Breast epithelium (tissue), 4 donors: Measurements from ENCODE around the gene TMEM161B. TPM values are rescaled to one million over a fixed set of nuclear protein-coding genes. Genes with fewer than 3 reads are reported as not detected.

Experiments used
- DNase-seq, 2 donors: peaks; one replicate each; pipeline ENCODE4 v3.0.0-alpha.2; 2019; ENCODE audit warnings: low spot score in 2 of 2
- H3K27ac ChIP-seq, 2 donors: fragments of 200-600 bp; sonication (generic) in 1 of 2; one replicate each; pipeline ENCODE4 v1.5.1; 2016 to 2019; ENCODE audit warnings: mild to moderate bottlenecking in 1 of 2
- H3K27me3 ChIP-seq, 2 donors: fragments of 200-600 bp; sonication (generic) in 1 of 2; one replicate each; pipeline versions ENCODE4 v1.5.1 to v1.6.0; 2017 to 2019; ENCODE audit warnings: control low read depth in 1 of 2, mild to moderate bottlenecking in 1 of 2
- H3K36me3 ChIP-seq: fragments of 200-600 bp; one replicate; pipeline ENCODE4 v1.5.1; 2019
- H3K4me1 ChIP-seq, 2 donors: fragments of 200-600 bp; sonication (generic); one replicate each; pipeline ENCODE4 v1.5.1; 2016 to 2019; ENCODE audit warnings: control low read depth in 1 of 2
- H3K4me3 ChIP-seq, 3 donors: fragments of 200-600 bp; sonication (generic); 1 replicate in 2 of 3; 2 replicates in 1 of 3; pipeline ENCODE4 v1.5.1; 2016 to 2019; ENCODE audit warnings: mild to moderate bottlenecking in 3 of 3, moderate library complexity in 2 of 3
- H3K9me3 ChIP-seq, 2 donors: fragments of 200-600 bp; sonication (generic) in 1 of 2; one replicate each; pipeline ENCODE4 v1.5.1; 2016 to 2019; ENCODE audit warnings: control low read depth in 1 of 2
- CTCF ChIP-seq, 3 donors: fragments of 450-650 bp; IDR thresholded peaks; one replicate each; pipeline ENCODE4 v1.5.1; 2016 to 2017; ENCODE audit warnings: antibody characterized with exemption in 3 of 3, mild to moderate bottlenecking in 3 of 3, moderate library complexity in 3 of 3
- POLR2A ChIP-seq: fragments of 450-650 bp; IDR thresholded peaks from one replicate; pipeline ENCODE4 v1.6.1; 2016; ENCODE audit warnings: antibody characterized with exemption, mild to moderate bottlenecking, moderate library complexity
- POLR2AphosphoS5 ChIP-seq, 3 donors: sonication (generic); formaldehyde crosslinking; IDR thresholded peaks; one replicate each; pipeline ENCODE4 v1.6.1; 2017; ENCODE audit warnings: antibody characterized with exemption in 3 of 3
- intact Hi-C: fragments of 100-400 bp; cut with DNase I; formaldehyde crosslinking; loops from one replicate; pipeline ENCODE4 v1.15.1; 2023; ENCODE audit warnings: low total_unique reads
- total RNA-seq, 3 donors: library from RNA; depleted of rRNA; stranded (reverse); fragments of >200 nt; gene quantifications; one replicate each; pipeline ENCODE4 v1.1.0, GENCODE V29; 2016

Gene TMEM161B
- total RNA-seq, 3 donors from 2014 or later = 13.1 to 31.8 (median 28.5) TPM

- Histone ChIP-seq H3K9me3 (peaks cover 0 to 3% of the 10 kb centered on the region in 2 donors), H3K4me3 (no peak overlapping the region), H3K27ac (no peak overlapping the region), H3K27me3 (no peaks in the 10 kb centered on the region), H3K4me1 (no peaks in the 10 kb centered on the region), H3K36me3 (peaks cover 5% of the 10 kb centered on the region)
- no peak for DNase-seq
- no peak for TF ChIP-seq CTCF (IDR thresholded peaks at IDR 0.05)
- no peak for TF ChIP-seq POLR2AphosphoS5 (IDR thresholded peaks at IDR 0.05)
- TF ChIP-seq POLR2A = no peak
- intact Hi-C loops = no loop called here
Observed at GRCh38 chr5:88288528-88289197, 20.0 kb upstream of the TMEM161B start.

- H3K4me1 ChIP-seq = no peaks in the 10 kb centered on the region
- H3K27me3 ChIP-seq = no peaks in the 10 kb centered on the region
- intact Hi-C loops = no loop called here
- no peak for TF ChIP-seq POLR2AphosphoS5 (IDR thresholded peaks at IDR 0.05)
- no peak for TF ChIP-seq CTCF (IDR thresholded peaks at IDR 0.05)
- TF ChIP-seq POLR2A = no peak
- H3K4me3 ChIP-seq = no peak overlapping the region
- peaks cover 5% of the 10 kb centered on the region for H3K36me3 ChIP-seq
- no peak overlapping the region for H3K27ac ChIP-seq
- H3K9me3 ChIP-seq = no peaks in the 10 kb centered on the region
- DNase-seq = no peak
Observed at GRCh38 chr5:88287846-88288527, 19.3 kb upstream of the TMEM161B start.

- H3K4me1 ChIP-seq = no peaks in the 10 kb centered on the region
- H3K27me3 ChIP-seq = no peaks in the 10 kb centered on the region
- no peaks in the 10 kb centered on the region for H3K9me3 ChIP-seq
- H3K4me3 ChIP-seq = no peak overlapping the region
- H3K36me3 ChIP-seq = peaks cover 5% of the 10 kb centered on the region
- no peak for DNase-seq
- H3K27ac ChIP-seq = no peak overlapping the region
- TF ChIP-seq POLR2AphosphoS5 (IDR thresholded peaks at IDR 0.05) = no peak
- no peak for TF ChIP-seq CTCF (IDR thresholded peaks at IDR 0.05)
- TF ChIP-seq POLR2A = no peak
- intact Hi-C loops = no loop called here
Observed at GRCh38 chr5:88287302-88287701, 18.7 kb upstream of the TMEM161B start.

GRCh38 chr5:88283690-88284089 lies 15.0 kb upstream of the TMEM161B start:
- Histone ChIP-seq H3K4me1 (no peaks in the 10 kb centered on the region), H3K27me3 (no peaks in the 10 kb centered on the region), H3K27ac (no peak overlapping the region), H3K9me3 (no peaks in the 10 kb centered on the region), H3K36me3 (peaks cover 5% of the 10 kb centered on the region), H3K4me3 (no peak overlapping the region)
- intact Hi-C loops = loop anchor here (2.0 kb wide), 1 partner anchor 27 kb away; no protein-coding TSS in a partner anchor
- TF ChIP-seq POLR2A (no peak), CTCF (IDR thresholded peaks at IDR 0.05) (no peak), POLR2AphosphoS5 (IDR thresholded peaks at IDR 0.05) (no peak)
- DNase-seq = no peak

GRCh38 chr5:88281322-88281721 lies 12.7 kb upstream of the TMEM161B start:
- Histone ChIP-seq H3K36me3 (peaks cover 8% of the 10 kb centered on the region), H3K27me3 (no peaks in the 10 kb centered on the region), H3K4me3 (no peak overlapping the region), H3K27ac (no peak overlapping the region), H3K9me3 (no peaks in the 10 kb centered on the region), H3K4me1 (no peaks in the 10 kb centered on the region)
- intact Hi-C loops = no loop called here
- no peak for DNase-seq
- TF ChIP-seq CTCF (IDR thresholded peaks at IDR 0.05) (no peak), POLR2A (no peak), POLR2AphosphoS5 (IDR thresholded peaks at IDR 0.05) (no peak)
